Kidney capillary endothelial cell (primary cell): ENCODE measurements around the gene MPP3.
"Not testable (repeated sequence)": the region's sequence is repeated elsewhere in the genome, so short reads cannot be mapped to it uniquely, and the experiment has no call there.

Experiments used
- DNase-seq: peaks from one replicate; pipeline ENCODE4 v3.0.0-alpha.2; 2018; ENCODE audit warnings: low spot score

Gene MPP3, protein sequence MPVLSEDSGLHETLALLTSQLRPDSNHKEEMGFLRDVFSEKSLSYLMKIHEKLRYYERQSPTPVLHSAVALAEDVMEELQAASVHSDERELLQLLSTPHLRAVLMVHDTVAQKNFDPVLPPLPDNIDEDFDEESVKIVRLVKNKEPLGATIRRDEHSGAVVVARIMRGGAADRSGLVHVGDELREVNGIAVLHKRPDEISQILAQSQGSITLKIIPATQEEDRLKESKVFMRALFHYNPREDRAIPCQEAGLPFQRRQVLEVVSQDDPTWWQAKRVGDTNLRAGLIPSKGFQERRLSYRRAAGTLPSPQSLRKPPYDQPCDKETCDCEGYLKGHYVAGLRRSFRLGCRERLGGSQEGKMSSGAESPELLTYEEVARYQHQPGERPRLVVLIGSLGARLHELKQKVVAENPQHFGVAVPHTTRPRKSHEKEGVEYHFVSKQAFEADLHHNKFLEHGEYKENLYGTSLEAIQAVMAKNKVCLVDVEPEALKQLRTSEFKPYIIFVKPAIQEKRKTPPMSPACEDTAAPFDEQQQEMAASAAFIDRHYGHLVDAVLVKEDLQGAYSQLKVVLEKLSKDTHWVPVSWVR

DNA sequence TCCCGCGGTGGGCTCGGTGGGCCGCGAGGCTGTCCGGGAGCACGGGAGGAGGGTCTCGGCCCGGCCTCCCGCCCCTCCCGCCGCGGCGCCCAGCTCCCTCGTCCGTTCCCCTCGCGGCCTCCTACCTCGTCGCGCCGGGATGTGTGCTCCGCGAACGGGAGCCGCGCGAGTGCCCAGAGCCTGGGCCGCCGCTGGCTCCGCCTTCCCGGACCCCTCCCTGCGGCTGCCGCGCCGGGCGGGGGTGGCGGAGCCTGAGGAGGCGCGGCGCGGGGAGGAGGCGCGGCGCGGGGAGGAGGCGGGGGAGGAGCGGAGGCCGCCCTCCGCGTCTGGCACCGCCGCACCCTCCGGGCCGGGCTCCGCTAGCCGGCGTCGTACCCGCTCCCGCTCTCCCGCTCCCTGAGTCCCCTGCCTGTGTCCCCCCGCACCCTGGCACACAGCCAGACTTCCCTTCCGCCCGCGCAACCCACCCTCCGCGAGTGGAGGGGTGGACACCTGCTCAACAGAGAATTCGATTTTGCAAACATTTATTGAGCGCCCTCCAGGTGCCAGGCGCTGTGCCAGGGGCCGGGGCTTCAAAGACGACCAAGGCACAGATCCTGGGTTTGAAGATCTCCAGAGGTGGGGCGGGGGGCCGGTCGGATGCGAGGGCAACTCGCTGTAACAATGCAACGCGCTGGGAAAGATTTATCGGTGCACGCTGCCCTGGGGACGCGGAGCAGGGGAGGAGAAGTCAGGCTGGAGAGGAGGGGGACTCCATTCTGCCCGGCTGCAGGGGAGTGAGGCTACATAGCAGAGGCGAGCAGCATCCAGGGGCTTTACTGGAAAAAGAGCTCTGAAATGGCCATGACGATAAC lies at the start of gene MPP3:
Gene MPP3 (minus strand): TSS at position 171 of the 854 bp plus-strand sequence. CDS start 1,240 bp downstream, outside the sequence.
- DNase-seq, result no peak

DNA sequence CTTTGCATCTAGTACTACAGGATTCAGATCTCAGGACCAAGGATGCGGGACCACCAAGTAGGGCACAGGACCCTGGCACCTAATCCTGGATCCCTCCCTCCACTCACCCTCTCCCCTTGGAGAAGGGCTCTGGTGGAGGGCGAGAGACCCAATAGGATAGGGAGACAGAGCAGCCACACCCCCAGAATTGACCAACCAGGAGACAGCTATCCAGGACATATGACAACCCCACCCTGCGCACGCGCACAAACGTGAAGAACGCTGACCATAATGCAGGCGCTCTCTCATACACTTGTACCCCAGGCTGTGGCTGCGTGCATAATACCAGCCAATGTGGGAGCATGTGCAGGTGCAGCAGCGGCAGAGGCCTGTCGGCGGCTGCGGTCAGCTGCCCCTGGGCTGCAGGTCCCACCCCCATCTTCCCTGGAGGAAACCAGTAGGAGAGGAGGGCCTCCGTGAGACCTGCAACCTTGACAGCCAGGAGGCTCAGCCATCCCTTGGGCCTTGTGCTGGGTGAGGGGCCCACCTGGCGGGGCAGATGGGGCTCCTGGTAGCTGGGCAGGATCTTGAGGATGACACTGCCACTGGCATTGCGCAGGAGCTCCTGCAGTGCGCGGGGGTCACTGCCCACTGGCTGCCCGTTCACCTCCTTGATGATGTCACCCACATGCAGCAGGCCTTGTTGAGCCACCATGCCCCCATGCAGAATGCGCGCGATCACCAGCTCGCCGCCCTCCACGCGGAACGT lies 49.0 kb upstream of the MPP3 start:
- no peak for DNase-seq

DNA sequence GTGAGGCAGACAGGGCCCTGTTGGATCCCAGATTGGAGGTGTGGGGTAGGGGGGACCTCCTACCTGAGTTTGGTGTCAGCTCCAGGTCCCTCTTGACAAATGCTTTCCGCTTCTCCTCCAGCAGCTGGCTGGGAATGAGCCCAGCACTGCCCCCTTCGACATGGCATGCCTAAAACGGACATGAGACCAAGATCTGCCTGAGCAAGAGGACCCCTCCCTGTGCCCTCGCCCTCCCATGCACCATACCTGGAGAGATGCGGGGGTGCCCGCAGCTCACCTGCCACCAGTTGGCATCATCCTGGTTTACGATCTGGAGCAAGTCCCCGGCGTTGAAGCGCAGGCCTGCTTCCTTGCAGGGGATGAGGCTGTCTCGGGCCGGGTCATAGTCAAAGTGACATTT lies 48.2 kb upstream of the MPP3 start:
- DNase-seq, result no peak

DNA sequence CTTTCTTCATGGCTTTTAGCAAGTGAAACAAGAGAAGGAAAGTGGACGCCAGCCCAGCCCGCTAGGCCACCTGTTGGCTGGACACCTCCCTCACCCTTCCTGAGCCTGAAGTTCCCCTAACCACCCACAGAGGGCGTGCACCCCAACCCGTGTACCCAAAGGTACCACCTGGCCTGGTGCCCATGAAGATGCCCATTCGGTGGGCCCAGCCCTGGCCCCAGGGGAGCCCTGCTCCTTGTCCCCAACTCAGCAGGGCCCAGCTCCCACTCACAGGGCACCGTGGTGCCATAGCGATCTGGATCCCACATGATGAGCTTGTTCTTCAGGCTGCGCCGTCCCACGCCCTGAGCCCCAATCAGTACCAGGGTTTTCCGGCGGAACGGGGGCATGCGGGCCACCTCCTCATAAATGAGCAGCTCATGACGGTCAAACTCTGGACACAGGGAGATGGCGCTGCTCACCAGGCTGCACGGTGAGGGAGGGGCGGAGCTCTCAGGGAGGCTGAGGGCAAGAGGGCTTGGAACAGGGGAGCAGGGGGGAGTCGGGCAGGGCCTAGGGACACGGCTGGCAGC lies 47.6 kb upstream of the MPP3 start:
- DNase-seq, result no peak

DNA sequence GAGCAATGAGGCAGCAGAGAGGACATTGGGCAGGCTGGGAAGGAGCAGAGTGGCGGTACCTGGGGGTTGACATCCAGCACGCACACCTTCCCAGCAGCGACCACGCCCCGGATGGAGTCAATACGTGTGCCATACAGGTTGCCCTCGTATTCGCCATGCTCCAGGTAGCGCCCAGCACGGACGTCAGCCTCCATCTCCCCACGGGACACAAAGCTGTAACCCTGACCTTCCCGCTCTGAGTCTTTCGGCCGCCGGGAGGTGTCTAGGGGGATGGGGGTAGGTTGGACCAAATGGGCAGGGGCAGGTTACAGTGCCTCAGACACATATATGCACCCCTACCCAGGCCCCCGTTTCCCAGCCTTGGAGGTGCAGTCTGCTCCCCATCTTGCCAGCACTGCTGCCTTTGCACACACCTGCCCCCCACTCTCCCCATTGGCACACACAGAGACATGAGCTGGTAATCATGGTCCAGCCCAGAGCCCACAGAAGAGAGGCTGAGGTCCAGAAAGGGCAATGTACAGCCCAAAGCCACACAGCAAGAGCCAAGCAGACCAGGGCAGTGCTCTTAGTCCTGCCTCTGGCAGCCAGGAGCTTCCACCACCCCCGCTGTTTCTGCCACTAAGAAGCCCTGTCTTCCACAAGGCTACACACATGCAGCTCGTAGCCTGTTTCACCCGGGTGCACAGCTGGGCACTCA lies 46.9 kb upstream of the MPP3 start:
- no peak for DNase-seq

DNA sequence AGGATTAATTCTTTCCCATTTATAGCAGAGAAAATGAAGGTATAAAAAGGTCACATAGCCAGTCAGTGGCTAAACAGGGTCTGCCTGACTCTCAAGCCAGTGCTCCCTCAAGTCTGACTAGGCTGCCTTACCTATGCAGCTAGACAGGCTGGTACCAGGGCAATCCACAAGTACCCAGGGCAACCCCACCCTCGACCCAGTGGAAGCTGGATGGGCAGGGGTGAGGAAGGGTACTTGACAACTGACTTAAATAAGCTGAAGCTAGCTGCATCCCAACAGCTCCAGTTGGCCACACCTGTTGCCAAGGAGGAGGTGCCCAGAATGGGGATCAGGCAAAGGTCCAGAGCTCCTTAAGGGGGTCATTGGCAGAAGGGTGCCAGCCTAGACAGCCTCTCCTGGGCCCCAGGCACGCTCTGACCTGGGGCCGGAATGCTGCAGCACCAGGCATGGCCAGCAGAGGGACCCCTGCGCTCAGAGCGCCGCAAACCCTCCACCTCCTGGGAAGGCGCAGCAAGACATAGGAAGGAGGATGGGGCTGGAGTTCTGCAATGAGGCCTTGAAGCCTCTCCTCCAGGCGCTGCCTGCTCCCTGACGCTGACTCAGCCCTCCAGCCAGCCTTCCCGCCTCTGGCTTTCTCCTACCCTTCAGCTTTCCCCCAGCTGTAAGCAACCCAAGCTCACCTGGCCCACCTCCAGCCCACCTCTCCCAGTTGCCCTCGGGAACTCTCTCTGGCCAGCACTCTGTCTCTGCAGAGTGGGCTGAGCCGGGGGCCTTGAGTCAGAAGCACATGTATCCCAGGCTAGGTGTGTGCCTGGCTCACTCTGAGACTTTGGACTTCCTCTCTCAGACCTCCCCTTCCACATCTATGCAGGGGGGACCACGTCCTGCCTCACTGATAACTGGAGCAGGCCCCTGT lies 45.6 kb upstream of the MPP3 start:
- peak; percentile 62 for DNase-seq

DNA sequence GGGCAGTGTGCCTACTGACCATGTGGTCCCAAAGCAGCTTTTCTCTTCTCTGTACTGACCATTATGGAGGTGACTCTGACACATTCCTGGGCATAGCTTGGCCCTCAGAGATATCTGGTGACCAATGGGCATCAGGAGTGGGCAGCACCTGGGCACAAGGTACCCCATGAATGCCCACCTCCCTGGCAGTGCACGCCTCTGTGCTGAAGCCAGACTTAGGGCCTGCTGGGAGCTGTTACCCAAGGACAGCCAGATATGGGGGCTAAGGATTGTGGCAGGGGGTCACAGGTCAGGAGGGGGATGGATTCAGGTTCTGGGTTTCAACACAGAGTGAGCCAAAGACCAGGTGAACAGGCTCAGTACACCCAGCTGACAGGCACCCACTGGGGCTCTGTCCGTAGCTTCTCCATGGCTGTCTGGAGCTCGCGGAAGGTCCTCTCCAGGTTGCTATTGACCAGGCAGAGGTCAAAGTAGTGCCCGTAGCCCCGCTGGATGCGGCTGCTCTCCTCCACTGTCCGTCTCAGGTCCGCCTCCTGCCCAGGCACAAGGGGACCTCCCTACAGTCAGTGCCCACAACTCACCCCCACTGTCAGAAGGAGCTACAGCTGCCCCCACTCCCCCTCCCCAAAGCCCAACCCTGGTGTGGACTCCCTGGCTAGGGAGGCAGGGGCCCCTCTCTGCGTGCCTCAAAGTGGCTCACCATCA lies 44.7 kb upstream of the MPP3 start:
- no peak for DNase-seq

DNA sequence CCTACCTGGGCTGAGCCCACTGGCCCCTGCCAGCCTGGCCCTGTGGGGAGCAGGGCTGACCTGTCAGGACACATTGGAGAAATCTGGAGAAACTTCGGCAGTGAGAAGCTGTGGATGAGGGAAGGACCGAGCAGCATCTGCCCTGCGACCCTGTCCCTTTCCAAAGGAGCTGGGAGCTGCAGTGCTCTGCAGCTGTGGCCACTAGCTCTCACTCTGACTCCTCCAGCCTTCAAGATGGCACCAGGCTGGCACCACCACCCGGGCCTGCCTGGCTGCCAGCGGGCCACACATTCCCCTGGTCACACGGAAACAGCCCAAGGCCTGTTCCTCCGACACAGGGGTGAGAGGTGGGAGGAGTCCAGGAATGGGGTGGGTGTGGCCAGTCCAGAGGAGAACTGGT lies 44.1 kb upstream of the MPP3 start:
- DNase-seq, result no peak

DNA sequence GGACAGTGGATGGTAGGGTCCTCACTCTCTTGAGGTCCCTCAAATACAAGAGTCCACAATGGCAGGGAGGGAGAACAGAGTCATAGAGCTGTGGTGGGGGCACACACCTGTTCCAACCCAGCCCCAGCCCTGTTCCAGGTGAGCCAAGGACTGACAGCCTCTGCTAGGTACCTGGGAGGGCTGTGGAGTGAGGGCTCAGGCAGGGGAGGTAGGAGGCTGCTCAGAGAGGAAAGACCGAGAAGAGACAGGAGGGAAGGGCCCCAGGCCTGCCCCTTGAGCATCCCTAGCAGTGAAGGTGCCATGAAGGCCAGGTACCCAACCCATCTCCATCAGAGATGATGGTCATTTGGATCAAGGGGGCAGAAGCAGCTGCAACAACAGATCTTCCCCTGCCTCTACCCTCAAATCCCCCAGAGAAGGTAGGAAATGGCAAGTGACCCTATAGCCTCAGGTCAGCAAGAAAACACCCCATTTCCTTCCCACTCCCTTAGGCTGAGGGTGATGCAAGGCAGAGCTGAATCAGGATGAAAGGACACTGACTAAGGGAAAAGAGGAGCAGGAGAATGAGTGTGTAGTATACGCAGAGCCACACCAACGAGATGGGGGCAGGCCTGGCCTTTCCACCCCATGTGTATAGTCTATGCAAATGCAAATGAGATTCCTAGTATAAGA lies 42.7 kb upstream of the MPP3 start:
- no peak for DNase-seq

DNA sequence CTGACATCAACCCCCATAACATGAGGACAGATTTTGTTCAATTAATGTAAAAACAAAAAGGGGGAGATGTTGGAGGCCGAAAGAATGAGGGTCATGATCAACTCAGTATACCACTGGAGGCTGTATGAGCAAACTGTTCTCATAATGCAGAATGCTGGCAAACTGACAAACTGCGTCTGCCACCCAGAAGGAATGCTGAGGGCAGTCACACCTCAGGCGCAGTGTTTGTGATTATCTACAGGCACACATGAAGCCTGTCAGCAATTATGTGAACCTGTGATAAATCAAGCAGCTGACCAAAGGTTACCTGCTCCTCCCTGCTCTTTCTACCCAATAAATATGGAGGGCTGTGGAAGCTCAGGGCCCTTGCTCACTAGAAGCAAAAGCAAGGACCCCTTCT lies 41.3 kb upstream of the MPP3 start:
- no peak for DNase-seq

DNA sequence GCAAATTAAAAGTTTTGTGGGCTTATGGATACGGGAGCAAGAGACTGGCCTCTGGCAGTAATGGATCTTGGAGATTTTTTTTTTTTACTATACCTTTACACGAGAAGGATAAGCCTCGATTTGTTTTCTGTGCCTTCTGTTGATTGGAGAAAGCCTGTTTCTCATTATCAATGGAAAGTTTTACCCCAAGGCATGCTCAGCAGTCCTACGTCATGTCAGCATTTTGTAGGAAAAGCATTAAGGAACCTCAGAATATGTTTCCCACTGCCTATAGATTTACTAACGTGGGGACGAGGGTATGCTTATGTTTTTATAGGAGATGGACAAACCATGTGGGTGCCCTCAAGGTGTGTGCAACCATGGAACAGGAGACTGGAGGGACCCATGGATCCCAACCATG lies 40.9 kb upstream of the MPP3 start:
- DNase-seq, result no peak

DNA sequence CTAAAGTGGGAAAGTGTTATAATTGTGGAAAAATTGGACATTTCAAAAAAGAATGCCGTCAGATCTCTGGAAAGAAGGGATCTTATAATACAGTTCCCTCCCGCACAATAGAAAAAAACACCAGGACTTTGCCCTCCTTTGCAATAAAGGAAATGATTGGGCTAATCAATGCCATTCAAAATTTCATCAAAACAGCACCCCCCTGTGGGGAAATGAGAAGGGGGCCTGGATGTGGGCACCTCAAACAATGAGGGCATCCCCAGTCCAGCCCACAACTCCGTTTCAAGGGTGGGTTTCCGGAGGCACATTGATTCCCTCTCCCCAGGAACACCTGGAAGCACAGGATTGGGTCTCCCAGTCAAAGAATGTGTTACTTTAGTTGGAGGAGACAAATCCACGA lies 40.1 kb upstream of the MPP3 start:
- no peak for DNase-seq

DNA sequence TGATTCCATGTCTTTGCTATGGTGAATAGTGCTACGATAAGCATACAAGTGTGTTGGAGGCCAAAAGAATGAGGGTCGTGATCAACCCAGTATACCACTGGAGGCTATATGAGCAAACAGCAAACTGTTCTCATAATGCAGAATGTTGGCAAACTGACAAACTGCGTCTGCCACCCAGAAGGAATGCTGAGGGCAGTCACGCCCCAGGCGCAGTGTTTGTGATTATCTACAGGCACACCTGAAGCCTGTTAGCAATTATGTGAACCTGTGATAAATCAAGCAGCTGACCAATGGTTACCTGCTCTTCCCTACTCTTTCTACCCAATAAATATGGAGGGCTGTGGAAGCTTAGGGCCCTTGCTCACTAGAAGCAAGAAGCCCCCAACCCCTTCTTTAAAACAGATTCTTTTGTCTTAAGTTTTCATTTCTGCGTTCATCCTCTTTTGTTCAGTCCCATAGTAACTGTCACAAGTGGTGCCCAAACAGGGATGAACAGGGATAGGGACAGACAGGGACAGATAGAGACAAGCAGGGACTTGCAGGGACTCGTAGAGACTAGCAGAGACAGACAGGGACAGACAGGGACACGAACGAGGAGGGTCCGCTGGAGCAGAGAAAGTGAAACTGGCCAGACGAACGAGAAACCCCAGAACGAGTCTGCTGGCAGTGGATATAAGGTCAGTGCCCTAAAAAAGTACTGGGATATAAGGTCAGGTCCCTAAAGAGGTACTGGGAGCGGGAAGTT lies 39.2 kb upstream of the MPP3 start:
- no peak for DNase-seq

DNA sequence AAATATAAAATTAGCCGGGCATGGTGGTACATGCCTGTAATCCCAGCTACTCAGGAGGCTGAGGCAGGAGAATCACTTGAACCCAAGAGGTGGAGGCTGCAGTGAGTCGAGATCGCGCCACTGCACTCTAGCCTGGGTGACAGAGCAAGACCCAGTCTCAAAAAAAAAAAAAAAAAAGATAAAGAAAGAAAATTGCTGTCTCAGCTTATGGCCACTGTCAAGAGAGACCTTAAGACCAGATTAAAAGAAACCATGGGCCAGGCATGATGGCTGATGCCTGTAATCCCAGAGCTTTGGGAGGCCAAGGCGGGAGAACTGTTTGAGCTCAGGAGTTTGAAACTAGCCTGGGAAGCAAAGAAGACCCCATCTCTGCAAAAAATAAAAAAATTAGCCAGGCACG lies 36.1 kb upstream of the MPP3 start:
- DNase-seq, result not testable (repeated sequence)

DNA sequence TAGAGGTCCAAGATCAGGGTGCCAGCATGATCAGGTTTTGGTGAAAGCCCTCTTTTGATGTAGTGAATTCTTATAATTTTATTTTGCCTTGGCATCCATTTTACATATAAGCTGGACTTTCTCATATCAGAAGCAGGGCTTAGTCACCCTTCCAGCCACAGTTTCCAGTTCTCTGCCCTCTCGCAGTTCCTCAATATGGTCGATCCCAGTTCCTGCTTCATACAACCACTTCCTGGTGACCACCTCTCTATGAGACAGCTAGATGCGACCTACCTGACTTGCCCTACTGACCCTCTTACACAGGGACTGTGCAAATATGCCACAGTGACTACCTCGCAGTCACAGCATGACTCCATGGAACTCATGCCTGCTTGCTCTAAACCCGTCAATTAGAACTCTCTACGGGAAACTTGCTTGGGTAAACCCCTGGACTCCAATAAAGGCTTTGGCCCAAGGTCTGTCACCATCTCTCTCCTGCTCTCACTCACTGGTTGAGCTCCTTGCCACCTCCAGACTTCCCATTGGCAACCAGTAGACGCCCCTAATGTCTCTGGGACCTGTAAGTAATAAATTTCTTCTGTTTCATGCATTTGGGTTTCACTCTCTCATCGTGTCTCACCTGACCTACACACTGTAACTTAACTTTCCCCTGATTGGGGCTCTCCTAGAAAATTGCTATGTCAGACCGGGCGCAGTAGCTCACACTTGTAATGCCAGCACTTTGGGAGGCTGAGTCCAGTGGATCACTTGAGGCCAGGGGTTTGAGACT lies 35.5 kb upstream of the MPP3 start:
- DNase-seq, result no peak

DNA sequence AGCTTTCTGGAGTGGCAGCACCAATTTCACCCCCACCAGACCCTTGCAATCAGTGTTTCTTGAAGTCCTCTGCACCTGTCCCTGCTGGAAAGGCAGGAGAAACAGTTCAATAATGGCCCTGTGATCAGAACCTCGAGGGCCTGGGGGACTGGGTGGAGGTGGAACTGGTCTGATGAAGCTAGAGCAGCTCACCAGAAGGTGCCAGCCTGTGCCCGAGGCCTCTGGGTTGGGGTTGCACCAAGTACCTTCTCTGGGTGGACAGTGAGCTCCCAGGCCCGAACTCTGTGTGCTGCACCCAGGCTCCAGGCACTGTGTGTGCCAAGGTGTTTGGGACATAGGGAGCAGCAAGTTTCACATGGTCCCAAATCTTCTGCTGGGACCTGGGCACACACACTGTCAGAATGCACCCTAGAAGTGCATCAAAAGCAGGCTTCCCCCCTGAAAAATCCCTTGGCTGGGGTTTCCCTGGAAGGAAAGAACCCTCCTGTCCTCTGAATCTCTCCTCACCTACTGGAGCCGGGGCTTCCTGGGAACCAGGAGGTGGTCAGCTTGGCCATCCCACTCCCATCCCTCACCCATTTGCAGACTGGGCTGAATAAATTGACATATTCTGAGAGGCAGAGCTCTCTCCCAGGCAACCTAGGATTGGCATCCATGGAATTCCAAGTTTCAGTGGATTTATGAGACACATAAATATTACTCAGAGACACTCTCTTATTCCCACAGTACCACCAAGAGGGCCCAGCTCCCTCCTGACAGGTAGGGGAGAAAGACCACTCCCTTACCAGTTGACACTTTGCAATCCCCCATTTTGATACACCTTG lies 31.4 kb upstream of the MPP3 start:
- no peak for DNase-seq

DNA sequence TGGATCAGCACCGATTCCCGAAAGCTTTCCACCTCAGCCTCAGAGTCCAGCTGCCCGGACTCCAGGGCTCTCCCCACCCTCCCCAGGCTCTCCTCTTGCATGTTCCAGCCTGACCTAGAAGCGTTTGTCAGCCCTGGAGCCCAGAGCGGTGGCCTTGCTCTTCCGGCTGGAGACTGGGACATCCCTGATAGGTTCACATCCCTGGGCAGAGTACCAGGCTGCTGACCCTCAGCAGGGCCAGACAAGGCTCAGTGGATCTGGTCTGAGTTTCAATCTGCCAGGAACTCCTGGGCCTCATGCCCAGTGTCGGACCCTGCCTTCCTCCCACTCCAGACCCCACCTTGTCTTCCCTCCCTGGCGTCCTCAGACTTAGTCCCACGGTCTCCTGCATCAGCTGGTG lies 29.0 kb upstream of the MPP3 start:
- no peak for DNase-seq
